Measurements from ENCODE around the gene PIK3CB. TPM values are rescaled to one million over a fixed set of nuclear protein-coding genes. Genes with fewer than 3 reads are reported as not detected.

PIK3CB gene
- total RNA-seq, 1 experiment from 2014 or later = 29.7 TPM

- Mint-ChIP-seq H3K4me3 (ENCODE audit: unreplicated experiment) (no peak overlapping the region), H3K9me3 (ENCODE audit: unreplicated experiment) (peaks cover 21% of the 10 kb centered on the region), H3K4me1 (ENCODE audit: low read depth, unreplicated experiment) (no peaks in the 10 kb centered on the region), H3K27ac (ENCODE audit: unreplicated experiment) (no peak overlapping the region), H3K27me3 (ENCODE audit: insufficient read depth, unreplicated experiment) (no peaks in the 10 kb centered on the region), H3K36me3 (ENCODE audit: insufficient read depth, unreplicated experiment) (no peaks in the 10 kb centered on the region)
- no peak for TF ChIP-seq CTCF (IDR thresholded peaks at IDR 0.05; ENCODE audit: insufficient read depth in 1 of 2, low read depth in 1 of 2, low read length in 1 of 2, severe bottlenecking in 1 of 2, unreplicated experiment in 1 of 2)
- Histone ChIP-seq H3K27me3 (replicated peaks; ENCODE audit: control insufficient read depth, insufficient read depth, low read length) (no peaks in the 10 kb centered on the region), H3K4me1 (no peaks in the 10 kb centered on the region), H3K9me3 (no peaks in the 10 kb centered on the region), H3K4me3 (ENCODE audit: low read depth, low read length) (no peak overlapping the region), H3K36me3 (ENCODE audit: control insufficient read depth, insufficient read depth, low read length) (no peaks in the 10 kb centered on the region)
- DNase-seq = no peak
- intact Hi-C loops (cut with micrococcal nuclease; ENCODE audit: unreplicated experiment) = no loop called here
- no TSS peak for BruUV-seq (replicated peaks)
- POLR2A ChIA-PET = no interaction called here
- CTCF ChIA-PET = no interaction called here
Observed at GRCh38 chr3:138877226-138877625, 42.5 kb upstream of the PIK3CB start.

- no peak for TF ChIP-seq CTCF (IDR thresholded peaks at IDR 0.05; ENCODE audit: insufficient read depth in 1 of 2, low read depth in 1 of 2, low read length in 1 of 2, severe bottlenecking in 1 of 2, unreplicated experiment in 1 of 2)
- intact Hi-C loops (cut with micrococcal nuclease; ENCODE audit: unreplicated experiment) = no loop called here
- Mint-ChIP-seq H3K4me3 (ENCODE audit: unreplicated experiment) (no peak overlapping the region), H3K4me1 (ENCODE audit: low read depth, unreplicated experiment) (no peaks in the 10 kb centered on the region), H3K27ac (ENCODE audit: unreplicated experiment) (peak overlapping the region; percentile 26), H3K27me3 (ENCODE audit: insufficient read depth, unreplicated experiment) (no peaks in the 10 kb centered on the region), H3K9me3 (ENCODE audit: unreplicated experiment) (peaks cover 22% of the 10 kb centered on the region), H3K36me3 (ENCODE audit: insufficient read depth, unreplicated experiment) (no peaks in the 10 kb centered on the region)
- no peaks in the 10 kb centered on the region for H3K4me1 ChIP-seq
- no peak for DNase-seq
- no peaks in the 10 kb centered on the region for H3K27me3 ChIP-seq (replicated peaks; ENCODE audit: control insufficient read depth, insufficient read depth, low read length)
- ChIA-PET CTCF (interaction anchor here (0.8 kb wide), 1 partner anchor 40 kb away, joined by 3 read pairs; no protein-coding TSS in a partner anchor), POLR2A (no interaction called here)
- H3K9me3 ChIP-seq = no peaks in the 10 kb centered on the region
- H3K36me3 ChIP-seq (ENCODE audit: control insufficient read depth, insufficient read depth, low read length) = no peaks in the 10 kb centered on the region
- BruUV-seq (replicated peaks) = no TSS peak
- no peak overlapping the region for H3K4me3 ChIP-seq (ENCODE audit: low read depth, low read length)
Observed at GRCh38 chr3:138875754-138876664, 41.3 kb upstream of the PIK3CB start.

DNA sequence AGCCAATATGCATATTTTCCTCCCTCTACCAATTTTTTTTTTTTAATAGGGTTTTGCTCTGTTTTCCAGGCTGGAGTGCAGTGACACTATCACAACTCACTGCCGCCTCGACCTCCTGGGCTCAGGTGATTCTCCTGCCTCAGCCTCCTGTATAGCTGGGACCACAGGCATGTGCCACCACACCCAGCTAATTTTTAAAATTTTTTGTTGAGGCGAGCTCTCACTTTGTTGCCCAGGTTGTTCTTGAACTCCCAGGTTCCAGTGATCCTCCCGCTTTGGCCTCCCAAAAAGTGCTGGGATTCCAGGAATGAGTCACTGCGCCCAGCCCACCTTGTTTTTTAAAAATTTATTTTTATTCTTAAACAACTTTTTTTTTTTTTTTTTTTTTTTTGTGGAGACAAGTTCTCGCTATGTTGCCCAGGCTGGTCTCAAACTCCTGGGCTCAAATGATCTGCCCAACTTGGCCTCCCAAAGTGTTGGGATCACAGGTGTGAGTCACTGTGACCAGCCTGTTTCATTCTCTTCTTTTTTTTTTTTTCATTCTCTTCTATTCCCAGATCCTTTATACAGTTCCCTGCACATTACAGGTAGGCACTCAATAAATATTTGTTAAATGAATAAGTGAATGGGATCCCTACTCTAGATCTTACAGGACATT is 40.5 kb upstream of the PIK3CB start:
- no TSS peak for BruUV-seq (replicated peaks)
- Mint-ChIP-seq H3K4me3 (ENCODE audit: unreplicated experiment) (no peak overlapping the region), H3K4me1 (ENCODE audit: low read depth, unreplicated experiment) (no peaks in the 10 kb centered on the region), H3K27ac (ENCODE audit: unreplicated experiment) (no peak overlapping the region), H3K36me3 (ENCODE audit: insufficient read depth, unreplicated experiment) (no peaks in the 10 kb centered on the region), H3K9me3 (ENCODE audit: unreplicated experiment) (peaks cover 22% of the 10 kb centered on the region), H3K27me3 (ENCODE audit: insufficient read depth, unreplicated experiment) (no peaks in the 10 kb centered on the region)
- DNase-seq = no peak
- Histone ChIP-seq H3K9me3 (no peaks in the 10 kb centered on the region), H3K4me3 (ENCODE audit: low read depth, low read length) (no peak overlapping the region), H3K4me1 (no peaks in the 10 kb centered on the region), H3K27me3 (replicated peaks; ENCODE audit: control insufficient read depth, insufficient read depth, low read length) (no peaks in the 10 kb centered on the region), H3K36me3 (ENCODE audit: control insufficient read depth, insufficient read depth, low read length) (no peaks in the 10 kb centered on the region)
- ChIA-PET POLR2A (no interaction called here), CTCF (interaction anchor here (0.8 kb wide), 1 partner anchor 40 kb away, joined by 3 read pairs; no protein-coding TSS in a partner anchor)
- TF ChIP-seq CTCF (IDR thresholded peaks at IDR 0.05; ENCODE audit: insufficient read depth in 1 of 2, low read depth in 1 of 2, low read length in 1 of 2, severe bottlenecking in 1 of 2, unreplicated experiment in 1 of 2) = no peak
- intact Hi-C loops (cut with micrococcal nuclease; ENCODE audit: unreplicated experiment) = no loop called here
